Hematopoietic multipotent progenitor cell (in vitro differentiated cells): Measurements from ENCODE around the gene KCNMA1. TPM values are rescaled to one million over a fixed set of nuclear protein-coding genes. Genes with fewer than 3 reads are reported as not detected.

ENCODE experiments used
- DNase-seq, 3 donors: peaks; one replicate each; pipeline ENCODE4 v3.0.0-alpha.2; 2011 to 2015; ENCODE audit warnings: low read depth in 2 of 3, low spot score in 2 of 3
- total RNA-seq: library from RNA; depleted of rRNA; stranded (reverse); fragments of >200 nt; gene quantifications from one replicate; pipeline ENCODE4 v1.2.3, GENCODE V29; 2012

KCNMA1 gene
- total RNA-seq, 1 donor = 0.27 TPM

GRCh38 chr10:76910184-76910962 lies 727.2 kb downstream of the KCNMA1 start:
- no peak for DNase-seq

- no peak for DNase-seq
These were observed 731.4 kb downstream of the KCNMA1 start for GRCh38 chr10:76906256-76906655.

GRCh38 chr10:76905251-76905650 lies 732.4 kb downstream of the KCNMA1 start:
- no peak for DNase-seq

GRCh38 chr10:76903387-76903945 lies 734.1 kb downstream of the KCNMA1 start:
- no peak for DNase-seq

GRCh38 chr10:76902949-76903348 lies 734.7 kb downstream of the KCNMA1 start:
- DNase-seq = peak in 2 of 3 donors; percentile 7 to 20

DNA sequence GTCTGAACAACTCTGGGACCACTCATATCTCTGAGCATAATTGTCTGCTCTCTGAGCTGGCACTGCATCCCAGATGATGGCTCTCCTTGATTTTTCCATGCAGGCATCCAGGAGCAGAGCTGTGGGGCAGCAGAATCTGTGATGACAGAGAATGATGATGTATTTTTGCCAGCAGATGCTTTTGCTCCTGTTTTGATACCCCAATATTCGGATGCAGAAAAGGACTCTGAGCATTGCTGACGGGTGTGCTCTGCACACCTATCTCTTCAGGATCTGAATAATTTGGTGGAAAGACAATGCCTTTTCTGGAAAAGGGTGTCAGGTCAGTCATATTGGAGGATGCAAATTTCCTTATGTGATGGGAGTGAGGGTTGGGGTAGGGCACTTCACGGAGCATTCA lies 735.9 kb downstream of the KCNMA1 start:
- no peak for DNase-seq

DNA sequence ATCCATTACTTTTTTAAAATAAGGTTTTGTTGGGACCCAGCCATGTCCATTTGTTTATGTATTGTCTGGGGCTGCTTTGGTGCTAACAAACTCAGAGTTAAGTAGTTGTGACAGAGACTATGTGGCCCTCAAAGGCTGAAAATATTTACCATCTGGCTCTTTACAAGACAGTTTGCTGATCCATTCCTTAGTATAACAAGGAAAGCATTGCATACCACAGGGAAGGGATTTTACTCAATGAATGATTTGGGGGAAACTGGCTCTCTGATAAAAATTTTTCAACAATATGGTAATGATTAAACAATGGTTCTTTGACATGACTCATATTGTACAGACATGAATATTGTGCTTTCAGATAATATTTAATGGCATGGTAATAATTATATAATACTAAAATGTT lies 738.1 kb downstream of the KCNMA1 start:
- no peak for DNase-seq

GRCh38 chr10:76892766-76893479 lies 744.7 kb downstream of the KCNMA1 start:
- no peak for DNase-seq

- no peak for DNase-seq
These were observed 750.2 kb downstream of the KCNMA1 start for GRCh38 chr10:76887223-76888010.

DNA sequence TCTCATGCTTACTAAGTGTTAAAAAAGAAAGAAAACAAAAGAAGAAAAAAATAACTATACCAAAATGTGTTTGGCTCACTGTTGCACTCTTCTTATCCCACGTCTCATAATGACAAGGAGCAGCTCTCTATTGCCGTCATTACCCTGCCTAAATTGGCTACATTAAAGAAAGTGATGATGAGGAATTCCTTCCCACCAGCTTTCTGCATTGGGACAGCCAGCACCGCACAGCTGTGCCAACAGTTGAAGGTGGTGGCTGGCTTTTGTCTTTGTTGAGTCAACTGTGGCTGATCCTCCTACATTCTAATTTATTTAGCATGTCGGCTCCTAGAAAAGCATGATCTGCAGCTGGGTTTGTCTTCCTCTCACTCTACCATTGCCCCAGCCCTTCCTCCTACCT lies 751.8 kb downstream of the KCNMA1 start:
- no peak for DNase-seq

DNA sequence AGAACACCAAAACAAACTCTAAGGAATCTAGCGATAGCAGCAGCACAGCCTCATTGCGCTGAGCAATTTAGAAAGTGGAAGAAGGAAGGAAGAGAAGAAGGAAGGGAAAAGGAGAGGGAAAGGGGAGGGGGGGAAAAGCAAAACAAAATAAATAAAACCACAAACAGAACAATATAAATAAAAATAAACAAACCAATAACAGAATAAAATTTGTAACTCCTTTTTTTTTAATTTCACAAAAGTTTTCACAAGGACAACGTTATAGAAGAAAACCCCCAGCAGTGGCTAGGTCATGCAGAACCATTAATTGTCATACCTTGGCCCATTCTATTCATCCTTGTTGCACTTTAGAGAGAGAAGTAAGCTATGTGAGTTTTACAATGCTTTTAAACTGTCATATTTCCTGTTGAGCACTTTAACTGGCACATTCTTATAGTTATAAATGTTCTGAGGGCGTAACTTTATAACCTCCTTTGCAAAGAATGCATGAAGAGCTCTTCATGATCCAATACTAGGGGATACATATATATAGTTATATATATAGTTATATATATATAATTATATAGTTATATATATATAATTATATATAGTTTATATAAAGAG lies 752.8 kb downstream of the KCNMA1 start:
- DNase-seq = no peak

GRCh38 chr10:76883596-76883995 lies 754.0 kb downstream of the KCNMA1 start:
- peak in 1 of 3 donors; percentile 62 for DNase-seq

- no peak for DNase-seq
These were observed 754.8 kb downstream of the KCNMA1 start for GRCh38 chr10:76882796-76883195.

- DNase-seq = peak in 2 of 3 donors; percentile 35 to 59
These were observed 755.4 kb downstream of the KCNMA1 start for GRCh38 chr10:76882245-76882644.

DNA sequence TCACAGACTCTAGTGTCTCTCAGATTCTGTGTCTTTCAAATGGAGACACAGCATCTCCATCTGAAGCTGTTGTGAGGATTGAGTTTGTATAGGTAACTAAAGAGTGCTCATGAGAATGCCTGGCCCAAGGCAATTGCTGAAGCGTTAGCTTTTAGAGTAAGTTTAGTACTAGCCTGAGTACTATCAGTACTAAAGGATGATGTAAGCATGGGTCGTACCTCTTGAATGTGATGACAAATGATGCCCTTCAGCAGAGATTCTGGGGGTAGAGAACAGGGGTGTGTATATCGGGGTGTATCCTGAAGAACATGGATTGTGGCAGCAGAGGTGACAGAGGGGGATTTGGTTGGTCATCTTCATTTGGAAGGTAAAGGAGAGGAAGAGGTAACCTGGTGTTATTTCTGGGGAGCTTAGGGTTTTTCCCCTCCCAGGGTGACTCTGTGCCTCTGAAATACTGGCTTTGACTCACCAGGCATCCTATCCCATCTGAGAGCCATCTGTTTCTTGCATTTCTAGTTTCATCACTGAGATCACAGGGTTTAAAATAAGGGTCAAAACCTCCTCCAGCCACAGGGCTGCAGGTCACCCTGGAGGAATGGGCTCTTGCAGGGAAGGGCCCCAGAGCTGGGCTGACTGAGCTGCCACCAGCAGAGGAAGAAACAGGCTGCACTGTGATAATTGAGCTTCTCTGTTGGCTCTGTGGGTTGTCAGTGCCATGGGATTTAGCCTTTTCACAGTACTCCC lies 756.0 kb downstream of the KCNMA1 start:
- DNase-seq = no peak

DNA sequence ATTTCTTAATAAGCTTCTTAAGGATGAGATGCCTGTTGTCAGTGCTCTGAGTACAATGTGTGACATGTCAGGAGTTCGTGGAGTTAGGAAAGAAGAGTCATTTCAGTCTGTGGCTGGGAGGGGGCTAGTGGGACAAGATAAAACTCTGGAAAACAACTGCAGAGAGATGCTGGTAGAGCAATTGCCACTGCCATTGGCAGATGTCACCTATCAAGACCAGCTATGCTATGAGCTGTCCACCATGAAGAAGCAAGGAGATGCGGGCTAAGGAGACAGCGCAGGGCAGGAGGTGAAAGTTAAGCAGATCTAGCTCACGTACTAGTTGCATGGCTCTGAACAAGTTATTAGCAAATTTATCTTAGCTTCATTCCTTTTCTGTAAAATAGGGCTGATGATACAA lies 756.7 kb downstream of the KCNMA1 start:
- DNase-seq = no peak

GRCh38 chr10:76879116-76879913 lies 758.3 kb downstream of the KCNMA1 start:
- DNase-seq = no peak

GRCh38 chr10:76878514-76878913 lies 759.1 kb downstream of the KCNMA1 start:
- DNase-seq = no peak

DNA sequence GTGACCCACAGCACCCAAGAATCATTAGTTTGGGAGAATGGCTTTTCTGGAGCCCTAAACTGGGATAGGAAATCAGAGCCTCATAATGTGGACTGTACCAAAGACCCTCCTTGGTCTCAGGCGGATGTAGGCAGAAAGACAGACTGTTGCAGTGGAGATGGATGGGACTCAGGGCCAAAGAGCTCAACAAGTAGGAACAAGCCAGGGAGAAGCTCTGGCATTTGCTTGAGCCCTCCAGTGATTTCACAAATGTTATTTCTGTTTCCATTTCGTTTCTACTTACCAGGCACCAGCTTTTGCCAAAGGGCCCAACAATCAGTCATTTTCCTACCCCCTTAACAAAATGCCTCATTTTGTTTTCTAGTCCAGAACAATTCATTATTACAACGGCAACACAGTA lies 762.7 kb downstream of the KCNMA1 start:
- DNase-seq = no peak
